Activated naive CD4-positive, alpha-beta T cell (primary cell): Measurements from ENCODE around the gene CLK1.
"Not testable (repeated sequence)": the region's sequence is repeated elsewhere in the genome, so short reads cannot be mapped to it uniquely, and the experiment has no call there.

Source experiments
- DNase-seq, 4 experiments: peaks; one replicate each; lab custom pipeline; 2025; lab: John Stamatoyannopoulos, UW

CLK1 gene

DNA sequence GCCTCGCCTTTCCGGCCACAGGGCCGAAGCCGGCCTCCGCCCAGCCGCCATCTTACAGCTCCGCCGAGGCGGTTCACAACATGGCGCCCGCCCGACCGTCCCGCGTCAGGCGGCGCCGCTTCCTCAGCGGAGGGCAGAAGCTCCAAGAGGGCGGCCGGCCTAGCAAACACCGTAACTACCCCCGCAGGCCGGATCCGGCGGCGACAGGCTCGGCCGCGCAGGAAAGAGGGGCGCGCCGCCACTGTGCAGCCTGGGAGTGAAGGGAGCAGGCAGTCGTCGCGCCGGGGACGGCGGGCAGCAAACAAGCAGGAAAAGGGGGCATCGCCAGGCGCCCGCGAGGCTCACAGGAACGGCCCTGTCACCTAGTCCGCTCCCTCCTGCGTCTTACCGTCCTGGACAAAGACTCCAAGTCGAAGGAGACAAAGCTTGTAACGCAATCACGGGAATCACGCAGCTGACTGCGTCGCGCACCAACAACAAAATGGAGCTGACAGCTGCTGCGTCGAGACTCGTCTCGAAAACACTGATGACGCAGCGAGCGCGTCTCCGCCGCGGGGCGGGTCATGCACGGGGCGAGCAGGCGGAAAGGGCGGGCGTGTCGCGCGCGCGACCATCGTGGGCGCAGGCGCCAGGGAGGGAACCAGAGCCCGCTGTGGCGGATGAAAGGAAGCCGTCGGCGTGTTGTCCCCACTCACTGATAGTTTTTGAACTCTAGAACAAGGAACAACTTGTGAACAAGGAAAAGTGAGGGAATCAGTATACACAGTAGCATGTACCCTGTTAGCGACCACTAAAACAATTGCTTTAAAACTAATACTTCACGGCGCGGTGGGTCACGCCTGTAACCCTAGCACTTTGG lies at the start of gene CLK1:
CLK1 (minus strand) TSS at position 483 of the 859 bp plus-strand sequence. CDS start 2,796 bp downstream, outside the sequence.
- peak; percentile 83 to 98 (median 92) for DNase-seq

DNA sequence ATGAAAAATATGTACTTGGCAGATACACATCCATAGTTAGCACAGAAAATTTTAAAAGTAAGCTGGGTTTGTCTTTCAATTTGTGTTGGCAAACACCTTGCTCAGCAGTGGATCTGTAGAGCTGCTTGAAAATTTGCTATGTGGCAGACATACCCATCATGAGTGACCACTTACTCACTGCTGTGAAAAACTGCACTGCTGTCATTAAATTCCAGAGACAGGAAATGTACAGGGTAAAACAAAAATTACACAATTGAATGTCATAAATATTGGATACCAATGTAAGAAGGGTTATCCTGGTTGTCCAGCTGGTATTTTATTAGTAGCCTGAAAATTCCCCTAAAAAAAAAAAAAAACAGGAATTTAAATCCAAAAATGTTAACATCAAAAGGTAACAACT lies 49.2 kb upstream of the CLK1 start:
- DNase-seq: no peak

DNA sequence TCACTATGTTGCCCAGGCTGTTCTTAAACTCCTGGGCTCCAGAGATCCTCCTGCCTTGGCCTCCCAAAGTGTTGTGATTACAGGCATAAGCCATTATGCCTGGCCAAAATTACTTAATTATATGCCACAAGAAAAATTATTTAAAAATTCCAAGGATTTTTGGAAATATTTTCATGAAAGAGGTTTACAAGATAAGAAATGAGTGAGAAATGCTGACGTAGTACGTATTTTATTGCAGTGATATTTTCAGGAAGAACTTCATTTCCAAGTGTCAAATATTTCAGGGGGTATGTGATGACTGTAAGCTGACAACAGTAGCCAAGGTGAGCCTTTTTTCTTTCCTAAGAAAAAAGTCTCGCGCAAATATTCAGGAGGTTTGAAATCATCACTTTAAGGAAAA lies 45.5 kb upstream of the CLK1 start:
- DNase-seq: no peak

DNA sequence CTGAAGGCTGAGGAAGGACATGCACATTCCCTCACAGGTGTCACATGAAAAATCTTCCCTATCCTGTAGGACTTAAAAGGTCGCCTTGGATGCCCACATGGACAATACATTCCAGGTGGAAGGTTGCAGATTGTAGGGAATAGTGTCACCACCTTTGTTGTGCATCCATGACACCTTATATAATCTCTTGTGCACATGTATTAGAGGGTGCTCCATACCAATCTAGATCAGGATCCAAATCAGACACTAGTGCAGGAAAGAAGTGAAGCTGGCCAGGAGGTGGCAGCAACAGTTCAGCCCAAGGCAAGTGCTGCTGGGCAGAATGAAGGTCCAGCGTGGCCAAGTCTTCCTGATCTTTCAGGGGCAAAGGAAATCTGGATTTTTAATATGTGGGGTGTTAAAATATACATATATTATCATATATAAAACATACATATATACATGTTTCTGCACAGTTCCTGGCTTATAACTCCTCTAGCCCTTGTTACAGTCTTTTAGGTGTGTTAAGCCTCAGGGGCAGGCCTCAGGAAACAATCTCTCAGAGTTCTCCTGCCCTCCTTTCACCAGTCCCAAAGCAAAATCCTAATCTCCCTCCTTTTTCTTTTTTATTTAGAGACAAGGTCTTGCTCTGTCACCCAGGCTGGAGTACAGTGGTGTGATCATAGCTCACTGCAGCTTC lies 41.3 kb upstream of the CLK1 start:
- peak in 3 of 4 experiments; percentile 2 to 20 (median 18) for DNase-seq

DNA sequence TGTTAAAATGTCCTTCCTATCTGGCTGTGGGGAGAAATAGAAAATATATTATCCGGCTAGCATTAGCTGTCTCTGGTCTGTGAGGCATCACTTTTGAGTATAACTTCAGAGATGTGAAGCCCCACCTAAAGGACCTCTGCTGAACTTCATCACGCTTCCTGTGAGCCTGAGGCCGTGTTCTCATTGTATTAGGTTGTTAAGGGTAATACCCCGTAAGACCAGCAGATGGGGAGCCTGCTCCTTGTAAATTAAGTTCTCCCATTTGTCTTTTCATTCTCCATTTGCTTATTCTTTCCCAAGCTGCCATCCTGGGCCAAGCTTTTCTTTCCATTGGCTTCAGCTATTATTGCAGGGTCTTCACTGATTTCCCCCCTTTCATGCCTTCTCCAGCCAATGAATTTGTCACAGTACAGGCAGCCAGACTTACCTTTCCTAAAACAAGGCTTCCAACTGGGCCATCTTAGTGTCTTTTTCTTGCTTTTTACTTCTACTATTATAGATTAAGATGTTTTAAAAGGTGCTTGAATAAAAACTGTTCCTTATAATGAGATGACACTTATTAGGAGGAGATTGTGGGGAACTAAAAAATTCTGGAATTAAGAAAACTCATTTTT lies 37.1 kb upstream of the CLK1 start:
- peak in 3 of 4 experiments; percentile 10 to 43 (median 24) for DNase-seq

DNA sequence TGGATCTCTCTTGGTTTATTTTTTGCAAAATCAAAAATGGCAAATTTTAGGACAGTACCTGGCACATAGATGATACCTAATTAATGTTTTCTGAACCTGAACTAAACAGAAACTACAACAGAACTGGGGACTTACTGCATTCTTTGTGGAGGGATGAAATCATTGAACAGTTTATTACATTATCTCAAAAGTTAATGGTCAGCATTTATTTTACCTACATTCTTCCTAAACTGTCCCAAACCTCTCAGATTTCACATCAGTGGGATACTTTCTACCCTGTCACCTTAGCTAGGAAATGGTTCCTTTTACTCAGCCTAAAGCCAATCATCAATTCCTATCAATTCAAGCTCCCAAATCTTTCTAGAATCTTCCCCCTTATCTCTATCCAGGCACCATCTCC lies 35.0 kb upstream of the CLK1 start:
- no peak for DNase-seq

DNA sequence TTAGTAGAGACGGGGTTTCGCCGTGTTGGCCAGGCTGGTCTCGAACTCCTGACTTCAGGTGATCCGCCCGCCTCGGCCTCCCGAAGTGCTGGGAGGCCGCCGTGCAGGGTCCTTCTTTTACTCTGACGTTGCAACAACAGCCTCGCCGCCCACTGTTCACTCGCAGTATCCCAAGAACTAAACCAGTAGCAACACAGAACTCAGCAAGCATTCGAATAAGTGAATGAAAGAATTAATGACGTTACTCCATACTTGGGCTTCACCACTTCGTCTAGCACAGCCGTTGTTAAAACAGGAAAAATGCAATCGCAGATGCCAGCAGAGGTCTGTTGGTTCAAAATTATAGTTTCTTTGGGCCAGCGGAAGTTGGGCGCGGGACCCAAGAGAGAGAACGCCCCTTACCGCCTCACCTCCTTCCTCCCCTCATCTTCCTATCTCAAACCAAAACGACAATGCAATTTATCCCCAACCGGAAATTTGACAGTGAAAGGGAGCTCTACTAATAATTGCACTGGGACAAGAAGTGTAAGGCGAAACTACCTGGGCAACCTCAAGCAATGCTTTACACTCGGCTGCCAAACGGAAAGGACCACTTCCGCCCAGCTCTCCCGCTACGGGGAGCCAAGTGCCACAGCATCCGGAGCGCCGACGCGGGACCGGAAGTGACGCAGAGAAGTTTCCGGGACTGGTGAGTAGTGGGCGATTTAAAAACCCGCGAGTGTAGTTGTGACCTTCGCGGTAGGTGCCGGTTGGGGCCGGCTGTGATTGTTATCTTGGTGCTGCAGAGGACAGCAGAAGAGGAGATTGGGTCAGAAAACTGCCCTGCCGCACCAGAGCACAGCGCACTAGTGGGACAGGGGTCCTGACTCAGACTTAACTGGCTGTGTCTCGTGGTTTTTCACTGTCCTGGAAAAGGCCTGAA lies 24.5 kb upstream of the CLK1 start, which contains the start of the genes NIF3L1 and PPIL3:
NIF3L1 (plus strand) TSS at position 668 of the 922 bp plus-strand sequence. CDS start 2,573 bp downstream, outside the sequence.
PPIL3 (minus strand) TSS at position 374 of the 922 bp plus-strand sequence. CDS start 1,462 bp downstream, outside the sequence.
- DNase-seq: peak; percentile 83 to 93 (median 88)

DNA sequence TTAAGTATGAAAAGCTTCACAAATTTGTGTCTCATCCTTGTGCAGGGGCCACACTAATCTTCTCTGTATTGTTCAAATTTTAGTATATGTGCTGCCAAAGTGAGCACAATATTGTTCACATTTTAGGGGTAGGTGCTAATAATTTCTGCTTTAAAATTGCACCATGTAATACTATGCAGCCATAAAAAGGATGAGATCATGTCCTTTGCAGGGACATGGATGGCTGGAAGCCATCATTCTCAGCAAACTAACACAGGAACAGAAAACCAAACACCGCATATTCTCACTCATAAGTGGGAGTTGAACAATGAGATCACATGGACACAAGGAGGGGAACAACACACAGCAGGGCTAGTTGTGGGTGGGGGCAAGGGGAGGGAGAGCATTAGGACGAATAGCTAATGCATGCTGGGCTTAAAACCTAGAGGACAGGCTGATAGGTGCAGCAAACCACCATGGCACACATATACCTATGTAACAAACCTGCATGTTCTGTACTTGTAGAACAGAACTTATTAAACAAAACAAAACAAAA lies 17.3 kb upstream of the CLK1 start:
- DNase-seq: not testable (repeated sequence)

DNA sequence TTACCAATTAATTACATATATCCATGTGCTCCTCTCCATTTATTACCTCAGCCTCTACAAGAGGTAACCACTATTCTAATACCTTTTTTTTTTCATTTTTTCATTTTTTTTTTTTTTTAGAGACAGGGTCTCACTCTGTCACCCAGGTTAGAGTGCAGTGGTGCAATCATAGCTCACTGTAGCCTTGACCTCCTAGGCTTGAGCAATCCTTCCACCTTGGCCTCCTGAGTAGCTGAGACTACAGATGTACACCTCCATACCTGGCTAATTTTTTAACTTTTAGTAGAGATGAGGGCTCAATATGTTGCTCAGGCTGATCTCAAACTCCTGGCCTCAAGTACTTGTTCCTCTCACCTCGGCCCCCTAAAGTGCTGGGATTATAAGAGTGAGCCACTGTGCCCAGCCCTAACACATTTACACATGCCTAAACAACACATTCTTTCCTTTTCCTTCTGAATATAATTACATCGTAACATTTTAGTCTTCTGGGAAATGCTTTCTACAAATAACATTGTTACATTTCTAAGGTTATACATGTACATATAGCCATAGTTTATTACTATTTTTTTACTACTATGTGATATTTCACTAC lies 13.9 kb upstream of the CLK1 start:
- no peak for DNase-seq

DNA sequence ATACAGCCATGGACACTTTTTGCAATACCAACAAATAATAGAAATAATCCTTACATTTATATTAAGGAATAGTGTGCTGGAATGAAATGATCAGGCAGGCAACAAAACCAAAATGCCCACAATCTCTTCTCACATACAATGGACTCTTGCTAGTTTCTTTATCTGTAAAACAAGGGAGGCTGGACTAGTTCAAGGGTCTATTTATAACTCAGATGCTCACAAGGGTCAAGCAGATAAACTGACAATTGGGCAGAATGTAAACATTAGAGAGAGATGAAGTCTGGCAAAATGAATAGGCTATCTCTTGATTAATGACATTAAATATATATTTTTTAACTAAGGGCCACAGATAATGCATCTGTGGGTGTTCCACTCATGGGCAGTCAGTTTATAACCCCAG lies 13.0 kb upstream of the CLK1 start:
- DNase-seq: no peak

DNA sequence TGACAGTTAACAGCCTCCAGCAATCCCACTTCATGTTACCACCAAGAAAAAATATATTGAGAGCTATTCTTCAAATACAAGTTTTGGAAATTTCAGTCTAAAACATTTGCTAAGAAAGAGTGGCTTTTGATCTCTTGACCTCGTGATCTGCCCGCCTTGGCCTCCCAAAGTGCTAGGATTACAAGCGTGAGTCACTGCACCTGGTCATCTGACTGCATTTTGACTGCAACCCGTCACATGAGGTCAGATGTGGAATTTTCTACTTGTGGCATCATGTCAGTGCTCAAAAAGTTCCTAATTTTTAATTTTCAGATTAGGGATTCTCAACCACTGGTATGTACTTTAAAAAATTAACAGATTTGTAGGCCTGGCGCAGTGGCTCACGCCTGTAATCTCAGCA lies 9.1 kb upstream of the CLK1 start:
- DNase-seq: no peak

DNA sequence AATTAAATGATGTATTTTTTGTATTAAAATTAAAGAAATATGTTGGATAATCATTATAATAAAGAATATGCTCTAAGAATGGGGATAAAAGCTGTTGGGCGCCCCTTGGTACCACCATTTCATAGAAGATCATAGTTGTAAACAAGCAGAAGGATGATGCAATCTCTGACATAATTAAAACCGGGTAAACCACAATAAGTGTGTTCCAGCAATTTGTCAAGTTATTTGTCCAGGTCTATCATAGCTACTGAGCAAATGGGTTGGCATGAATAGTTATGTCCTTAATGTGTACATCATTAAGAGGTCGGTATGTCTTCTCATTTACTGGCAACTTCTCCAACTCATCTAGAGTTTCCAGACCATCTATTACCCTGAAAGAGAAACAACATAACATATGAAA lies 6.7 kb upstream of the CLK1 start:
- no peak for DNase-seq

DNA sequence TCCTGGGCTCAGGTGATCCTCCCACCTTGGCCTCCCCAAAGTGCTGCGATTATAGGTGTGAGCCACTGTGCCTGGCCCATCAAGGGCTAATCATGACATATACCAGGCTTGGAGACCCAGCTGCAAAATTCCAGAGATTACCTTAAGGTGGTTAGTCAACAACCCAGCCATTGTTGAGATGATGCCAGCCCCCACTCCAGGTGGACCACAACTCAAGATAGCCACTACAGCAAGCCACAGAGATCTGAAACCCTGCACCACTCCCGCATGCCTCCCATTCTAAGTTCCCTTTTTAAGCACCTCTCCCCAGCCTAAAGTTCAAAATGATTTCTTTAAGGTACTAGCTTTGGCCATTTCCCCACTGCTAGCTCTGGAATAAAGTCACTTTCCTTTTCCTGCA lies 4.6 kb upstream of the CLK1 start:
- DNase-seq: no peak

DNA sequence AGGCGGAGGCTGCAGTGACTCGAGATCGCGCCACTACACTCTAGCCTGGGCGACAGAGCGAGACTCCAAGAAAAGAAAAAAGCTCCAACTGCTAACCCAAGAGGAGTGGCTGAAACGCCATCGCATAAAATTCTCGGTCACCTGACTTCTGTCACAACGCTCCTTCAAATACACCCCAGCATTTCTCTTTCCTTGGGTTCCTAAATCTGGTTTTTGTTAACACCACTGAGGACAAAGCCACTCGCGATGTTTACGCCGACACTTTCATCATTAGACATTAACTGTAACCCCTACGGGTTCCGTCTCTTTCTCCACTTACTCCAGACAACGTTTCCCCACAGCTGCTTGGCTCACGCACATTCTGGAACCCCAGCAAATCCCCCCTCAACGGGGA lies 679 bp downstream of the CLK1 start:
- peak in 1 of 4 experiments; percentile 31 for DNase-seq

DNA sequence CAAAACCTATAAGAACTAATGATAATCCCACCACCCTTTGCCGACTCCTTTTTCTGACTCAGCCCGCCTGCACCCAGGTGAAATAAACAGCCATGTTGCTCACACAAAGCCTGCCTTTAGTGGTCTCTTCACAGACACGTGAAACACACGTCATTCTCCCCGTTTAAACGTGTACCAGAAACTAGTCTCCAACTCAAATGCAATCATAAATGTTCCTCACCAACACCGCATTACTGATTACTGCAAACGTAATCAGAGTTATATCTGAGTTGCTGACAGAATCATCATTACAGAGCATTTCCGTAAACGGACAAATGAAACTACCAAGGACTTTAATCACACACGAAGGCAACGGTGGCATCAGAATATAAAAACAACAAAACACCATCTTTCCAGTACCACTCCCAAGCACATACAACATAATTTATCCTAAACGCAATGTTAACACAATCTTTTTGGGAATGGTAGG lies 1.9 kb downstream of the CLK1 start:
- peak in 2 of 4 experiments; percentile 17 to 35 for DNase-seq

DNA sequence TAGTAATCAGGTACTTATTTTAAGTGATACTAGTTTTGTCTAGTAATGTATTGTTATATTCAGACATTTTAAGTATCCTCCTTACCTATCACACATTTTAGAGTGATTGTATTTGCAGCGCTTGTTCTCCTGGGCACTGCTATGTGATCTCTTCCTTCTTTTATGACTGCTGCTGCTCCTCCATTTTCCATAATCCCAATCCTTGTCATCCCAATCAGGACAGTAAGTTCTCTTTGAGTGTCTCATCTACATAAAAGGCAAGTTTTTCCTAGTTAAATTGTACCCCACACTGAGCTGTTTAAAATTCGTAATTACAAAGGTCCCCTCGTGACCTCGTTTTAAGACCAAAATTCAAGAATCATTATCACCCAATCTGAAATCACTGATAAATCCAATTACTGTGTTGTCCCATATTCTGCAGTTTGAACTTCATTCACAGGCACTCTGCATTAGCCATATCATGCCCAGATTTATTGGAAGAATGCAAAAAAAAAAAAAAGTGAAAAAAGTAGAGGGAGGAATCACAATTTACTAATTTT lies 2.8 kb downstream of the CLK1 start:
- no peak for DNase-seq

DNA sequence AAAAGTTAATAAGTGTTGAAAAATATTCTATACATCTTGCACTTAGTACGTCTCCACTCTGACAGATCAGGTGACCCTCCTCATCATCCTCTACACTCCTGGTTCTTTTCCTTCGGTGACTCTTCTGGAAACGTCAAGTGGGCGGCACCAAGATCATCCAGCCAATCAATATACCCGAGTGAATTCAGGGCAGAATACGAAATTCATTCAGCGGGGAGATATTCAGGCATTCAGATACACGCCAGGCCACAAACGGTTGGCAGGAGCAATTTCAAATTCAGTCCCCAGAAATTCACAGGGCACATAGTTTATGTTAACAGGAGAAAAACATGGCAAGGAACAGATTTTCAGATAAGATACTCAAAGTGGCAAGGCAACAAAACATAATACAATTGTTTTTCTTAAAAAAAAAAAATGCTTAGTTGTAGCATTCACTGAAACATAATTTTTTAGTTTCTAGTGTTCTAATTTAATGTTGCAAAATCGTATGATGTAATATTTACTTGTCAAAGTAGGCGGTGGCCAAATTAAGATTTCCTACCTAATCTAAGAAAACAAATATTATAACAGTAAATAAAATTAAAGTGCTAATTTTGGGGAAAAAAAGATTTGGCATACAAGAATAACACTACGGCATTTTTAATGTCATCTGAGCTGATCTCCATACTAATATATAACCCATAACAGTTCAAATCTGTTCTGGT lies 4.2 kb downstream of the CLK1 start:
- DNase-seq: no peak

DNA sequence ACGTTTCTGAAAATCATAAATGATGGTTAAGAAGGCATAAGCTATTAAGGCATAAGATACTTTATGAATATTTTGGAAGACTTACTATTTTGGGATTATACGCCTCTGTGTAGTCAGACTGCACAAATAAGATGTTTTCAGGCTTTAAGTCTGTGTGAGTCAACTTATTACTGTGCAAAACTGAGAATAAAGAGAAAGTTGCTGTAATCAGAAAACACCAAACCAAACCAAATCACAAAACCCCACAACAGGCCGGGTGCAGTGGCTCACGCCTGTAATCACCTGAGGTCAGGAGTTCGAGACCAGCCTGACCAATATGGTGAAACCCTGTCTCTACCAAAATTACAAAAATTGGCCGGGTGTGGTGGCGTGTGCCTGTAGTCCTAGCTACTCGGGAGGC lies 7.7 kb downstream of the CLK1 start:
- no peak for DNase-seq

DNA sequence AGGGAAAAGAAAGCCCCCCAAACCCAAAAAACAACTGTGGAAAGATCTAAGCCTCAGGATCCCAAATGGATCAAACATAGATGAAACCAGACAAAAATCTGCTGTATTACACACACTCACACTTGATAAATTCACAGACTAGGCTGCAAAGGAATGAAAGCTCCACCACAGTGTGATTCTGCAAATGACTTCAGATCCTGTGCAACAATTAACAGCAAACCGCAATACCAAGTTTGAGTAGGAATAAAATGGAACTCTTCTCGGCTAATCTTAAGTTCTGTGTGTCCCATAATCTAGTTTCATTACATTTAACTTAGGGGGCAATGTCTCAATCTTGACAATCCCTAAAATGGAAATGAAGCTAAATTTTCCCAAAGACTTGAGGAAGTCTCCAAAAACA lies 11.9 kb downstream of the CLK1 start:
- no peak for DNase-seq
